Motor neuron (in vitro differentiated cells): Measurements from ENCODE around the gene STX2. TPM values are rescaled to one million over a fixed set of nuclear protein-coding genes. Genes with fewer than 3 reads are reported as not detected.

Experiments used
- ATAC-seq, 8 experiments: fragments of 200-7000 bp; cut with Tn5 transposase; replicated peaks in 6 of 8; 2 replicates each; pipeline ENCODE4 v1.8.0; 2021; ENCODE audit warnings: mild to moderate bottlenecking in 8 of 8, moderate library complexity in 8 of 8
- H3K27ac ChIP-seq, 2 donors: fragments of 250-450 bp; sonication (Bioruptor Pico); 2 replicates each; pipeline ENCODE4 v1.9.0; 2021; ENCODE audit warnings: antibody characterized with exemption in 2 of 2, mild to moderate bottlenecking in 2 of 2, moderate library complexity in 1 of 2
- H3K4me1 ChIP-seq, 2 donors: fragments of 250-450 bp; sonication (Bioruptor Pico); replicated peaks in 1 of 2; 2 replicates each; pipeline ENCODE4 v1.6.1; 2021; ENCODE audit warnings: antibody characterized with exemption in 2 of 2, mild to moderate bottlenecking in 2 of 2, moderate library complexity in 1 of 2
- H3K4me3 ChIP-seq, 5 donors: fragments of 250-450 bp; sonication (Bioruptor Pico); 2 replicates each; pipeline ENCODE4 v1.9.0; 2021; ENCODE audit warnings: antibody characterized with exemption in 5 of 5, mild to moderate bottlenecking in 5 of 5, moderate library complexity in 4 of 5
- WGBS, 10 experiments: fragments of 450-650 bp; shearing (Covaris generic); methylation state at CpG; one replicate each; pipeline ENCODE4 v1.0.0; 2022; 5-methylcytosine and 5-hydroxymethylcytosine counted together
- in situ Hi-C, 9 experiments: fragments of 400-800 bp; cut with MboI; loops; one replicate each; pipeline ENCODE4 v1.15.0; 2021; ENCODE audit warnings: low sequenced_read_pairs in 9 of 9, low pct_unique_long_range_greater_than_20kb in 2 of 9; ENCODE audit not compliant: unreplicated experiment in 9 of 9
- total RNA-seq, 8 experiments: library from RNA; unstranded; fragments of 300-600 nt; gene quantifications; 2 replicates each; pipeline versions ENCODE4 v1.2.3 to v1.2.4, GENCODE V29; 2022

Gene STX2
- total RNA-seq, 8 experiments from 2014 or later, result 12.7 to 25.5 (median 19.2) TPM

DNA sequence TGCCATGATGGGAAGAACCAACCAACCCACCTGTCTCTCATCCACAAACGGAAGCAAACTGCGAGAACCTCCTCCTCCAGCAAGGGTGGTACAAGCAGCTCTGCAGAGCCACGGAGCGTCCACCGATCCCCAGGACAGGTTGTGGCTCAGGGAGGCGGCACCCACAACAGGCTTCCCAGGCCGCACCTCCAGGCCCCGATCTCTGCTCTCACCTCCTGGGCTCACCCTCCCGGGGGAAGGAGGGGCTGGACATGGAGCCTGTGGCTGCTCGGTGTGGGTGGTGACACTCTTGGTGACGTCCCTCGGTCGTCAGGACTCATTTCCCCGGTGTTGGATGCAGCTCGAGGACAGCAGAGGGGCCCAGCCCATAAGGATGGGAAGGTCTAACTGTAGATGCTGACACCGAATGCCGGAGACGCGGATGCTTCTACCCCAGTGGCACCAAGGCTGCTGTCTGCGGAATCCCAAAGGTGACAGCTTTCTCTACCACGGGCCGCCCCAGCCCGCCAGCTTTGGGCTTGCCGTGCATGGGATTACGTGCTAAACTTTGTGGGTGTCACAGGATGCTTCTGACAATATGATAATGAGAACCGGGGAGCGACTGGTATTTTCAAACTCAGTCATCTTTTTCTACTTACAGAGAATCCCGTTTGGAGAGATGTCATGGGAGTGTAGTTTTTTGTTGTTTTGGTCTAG, 58.0 kb downstream of the STX2 start:
- H3K4me3 ChIP-seq, result no peak overlapping the region
- peaks cover 8% of the 10 kb centered on the region in 2 donors for H3K4me1 ChIP-seq
- H3K27ac ChIP-seq, result no peak overlapping the region
- in situ Hi-C loops, result no loop called here
- WGBS, 10 experiments, result 42 to 92% (median 86%) methylated on average over 2 to 14 of the region's 28 CpGs; no CpG with 5 or more reads in 2 of the 10 experiments
- ATAC-seq, result no peak

DNA sequence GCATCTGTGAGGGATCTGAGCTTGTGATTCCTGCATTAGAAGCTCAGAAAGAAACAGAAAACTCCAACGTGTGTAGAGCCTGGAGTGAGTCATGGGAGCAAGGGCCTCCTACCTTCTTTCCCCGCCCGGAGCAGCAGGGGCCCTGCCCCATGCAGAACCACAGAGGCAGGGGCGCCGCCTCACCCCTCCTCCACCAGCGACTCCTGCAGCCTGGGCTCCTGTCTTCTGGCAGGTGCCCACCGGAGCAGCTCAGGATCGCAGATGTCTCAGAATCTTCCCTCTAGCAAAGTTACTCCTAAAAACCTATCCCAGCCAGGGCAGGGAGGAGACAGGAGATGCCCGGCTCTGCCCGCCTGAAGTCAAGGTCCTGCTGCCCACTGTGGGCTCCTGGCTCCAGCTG, 58.7 kb downstream of the STX2 start:
- 17 to 100% (median 48%) methylated on average over 1 to 4 of the region's 10 CpGs; no CpG with 5 or more reads in 4 of the 10 experiments for WGBS, 10 experiments
- H3K4me1 ChIP-seq, result peaks cover 10 to 11% of the 10 kb centered on the region in 2 donors
- H3K4me3 ChIP-seq, result no peak overlapping the region
- no peak for ATAC-seq
- in situ Hi-C loops, result no loop called here
- no peak overlapping the region for H3K27ac ChIP-seq

DNA sequence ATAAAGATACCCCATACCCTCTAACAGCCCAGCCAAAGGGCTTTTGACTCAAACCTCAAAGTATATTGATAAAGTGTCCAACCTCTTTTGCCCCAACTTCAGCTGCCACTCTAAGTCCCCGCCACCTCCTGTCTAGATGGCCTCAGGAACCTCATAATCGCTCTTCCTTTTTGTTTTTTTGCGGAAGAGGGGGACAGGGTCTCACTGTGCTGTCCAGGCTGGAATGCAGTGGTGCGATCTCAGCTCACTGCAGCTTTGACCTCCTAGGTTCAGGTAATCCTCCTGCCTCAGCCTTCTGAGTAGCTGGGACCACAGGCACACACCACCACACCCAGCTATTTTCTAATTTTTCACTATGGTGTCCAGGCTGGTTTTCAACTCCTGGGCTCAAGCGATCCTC, 60.3 kb downstream of the STX2 start:
- 80 to 100% (median 85%) methylated on average over 1 to 5 of the region's 5 CpGs; no CpG with 5 or more reads in 4 of the 10 experiments for WGBS, 10 experiments
- no peak overlapping the region for H3K4me3 ChIP-seq
- in situ Hi-C loops, result no loop called here
- ATAC-seq, result no peak
- H3K27ac ChIP-seq, result no peak overlapping the region
- peaks cover 10 to 11% of the 10 kb centered on the region in 2 donors for H3K4me1 ChIP-seq

DNA sequence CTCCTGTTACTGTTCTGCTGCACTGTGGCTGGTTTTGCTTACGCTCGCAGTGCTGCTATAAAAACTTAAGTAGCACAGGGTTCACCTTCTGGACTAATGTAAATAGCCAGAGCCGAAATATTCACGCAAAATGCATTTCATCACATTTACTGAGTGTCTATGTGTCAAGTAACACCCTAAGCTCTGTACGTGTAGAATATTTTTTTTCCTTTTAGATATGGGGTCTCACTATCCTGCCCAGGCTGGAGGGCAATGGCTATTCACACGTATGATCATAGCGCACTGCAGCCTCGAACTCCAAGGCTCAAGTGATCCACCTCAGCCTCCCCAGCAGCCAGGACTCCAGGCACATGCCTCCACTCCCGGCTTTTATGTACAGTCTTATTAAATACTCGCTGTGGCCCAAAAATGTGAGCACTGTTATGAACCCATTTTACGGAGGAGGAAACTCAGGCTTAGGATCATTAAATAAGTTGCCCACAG, 62.2 kb downstream of the STX2 start:
- WGBS, 10 experiments, result 48 to 100% (median 90%) methylated on average over 1 to 9 of the region's 11 CpGs; no CpG with 5 or more reads in 2 of the 10 experiments
- ATAC-seq, result no peak
- Histone ChIP-seq H3K27ac (no peak overlapping the region), H3K4me3 (no peak overlapping the region), H3K4me1 (peaks cover 10 to 11% of the 10 kb centered on the region in 2 donors)
- in situ Hi-C loops, result no loop called here

DNA sequence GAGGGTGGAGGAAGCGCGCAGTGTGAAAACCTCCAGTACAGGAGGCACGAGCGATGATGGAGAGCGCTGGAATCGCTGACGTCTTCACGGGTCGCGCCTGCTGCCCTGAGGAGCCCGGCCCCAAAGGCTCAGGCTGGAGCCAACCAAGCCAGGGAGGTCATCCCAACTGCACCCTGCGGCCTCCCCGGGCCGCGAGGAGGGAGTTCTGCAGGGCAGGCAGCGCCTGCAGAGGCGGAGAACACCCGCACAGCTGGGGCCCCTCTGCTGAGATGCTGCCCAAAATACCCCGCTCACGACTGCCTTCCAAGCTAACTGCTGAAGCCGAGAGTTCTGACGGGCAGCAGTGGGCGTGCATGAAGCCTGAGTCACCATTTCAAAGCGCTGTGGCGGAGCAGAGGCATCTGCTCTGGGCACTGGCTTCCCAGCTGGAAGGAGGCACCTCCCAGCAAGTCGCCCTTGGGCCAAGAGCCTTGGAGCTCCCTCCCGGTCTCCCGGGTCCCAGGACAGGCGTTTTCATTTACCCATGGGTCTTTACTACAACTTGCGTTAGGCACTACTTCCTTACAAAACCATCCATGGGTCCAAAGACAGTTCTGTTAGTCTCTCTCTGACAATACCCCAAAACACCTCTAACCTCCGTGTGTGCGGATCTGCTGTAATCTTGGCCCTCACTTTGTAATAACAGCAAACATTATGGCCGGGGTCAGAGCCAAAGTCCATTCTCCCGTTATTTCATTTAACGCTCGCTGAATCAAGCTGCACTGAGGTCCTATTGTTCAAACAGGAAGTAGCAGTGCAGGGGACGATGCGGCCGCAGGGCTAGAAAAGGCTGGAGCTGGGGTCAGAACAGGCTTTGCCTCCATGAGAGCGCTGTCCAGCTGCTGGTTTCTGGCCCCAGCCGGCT, 62.8 kb downstream of the STX2 start:
- ATAC-seq, result peak; percentile 91 to 96 (median 94)
- Histone ChIP-seq H3K4me1 (peaks cover 10 to 11% of the 10 kb centered on the region in 2 donors), H3K4me3 (no peak overlapping the region), H3K27ac (no peak overlapping the region)
- in situ Hi-C loops, result no loop called here
- 0 to 80% (median 17%) methylated on average over 2 to 24 of the region's 41 CpGs; no CpG with 5 or more reads in 2 of the 10 experiments for WGBS, 10 experiments

DNA sequence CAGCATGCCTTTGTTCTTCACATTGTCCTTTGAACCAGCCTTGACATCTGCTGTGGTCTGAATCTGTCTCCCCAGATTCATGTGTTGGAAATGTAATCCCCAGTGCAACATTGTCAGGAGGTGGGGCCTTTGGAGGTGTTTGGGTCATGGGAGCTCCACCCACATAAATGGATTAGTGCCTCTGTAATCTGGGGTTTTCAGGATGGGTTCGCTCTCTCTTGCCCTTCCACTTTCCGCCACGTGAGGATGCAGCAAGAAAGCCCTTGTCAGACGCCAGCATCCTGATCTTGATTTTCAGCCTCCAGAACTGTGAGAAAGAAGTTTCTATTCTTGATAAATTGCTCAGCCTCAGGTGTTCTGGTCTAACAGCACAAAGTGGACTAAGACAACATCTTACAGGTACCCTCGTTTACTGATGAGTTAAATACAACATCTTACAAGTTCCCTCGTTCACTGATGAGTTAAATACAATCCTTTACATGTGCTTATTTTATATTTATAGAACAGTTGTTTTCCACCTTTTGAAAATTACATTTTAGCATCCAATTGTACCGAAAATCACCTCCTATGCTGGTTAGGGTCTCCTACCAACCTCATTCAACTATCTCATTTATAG, 68.5 kb downstream of the STX2 start:
- in situ Hi-C loops, result no loop called here
- whole genome bisulfite sequencing, 10 experiments, result 21 to 83% (median 70%) methylated on average over 1 to 7 of the region's 7 CpGs; no CpG with 5 or more reads in 2 of the 10 experiments
- no peak for ATAC-seq
- Histone ChIP-seq H3K27ac (no peak overlapping the region), H3K4me3 (no peak overlapping the region), H3K4me1 (peaks cover 0 to 6% of the 10 kb centered on the region in 2 donors)

DNA sequence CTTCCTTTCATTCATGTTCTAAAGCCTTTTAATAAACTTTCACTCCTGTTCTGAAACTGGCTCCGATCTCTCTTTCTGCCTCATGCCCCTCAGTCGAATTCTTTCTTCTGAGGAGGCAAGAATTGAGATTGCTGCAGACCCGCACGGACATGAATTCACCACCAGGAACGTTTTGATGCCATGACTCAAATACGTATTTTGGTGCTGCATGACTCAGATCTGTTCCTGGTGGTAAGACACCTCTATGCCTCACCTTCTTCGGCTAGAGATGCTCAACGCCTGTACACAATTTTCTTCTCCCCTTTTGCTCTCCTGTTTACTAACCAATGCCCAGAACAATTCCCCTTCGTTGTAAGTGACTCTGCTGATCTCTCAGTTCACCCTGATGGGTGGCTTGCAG, 70.9 kb downstream of the STX2 start:
- H3K27ac ChIP-seq, result no peak overlapping the region
- H3K4me1 ChIP-seq, result peaks cover 0 to 6% of the 10 kb centered on the region in 2 donors
- WGBS, 10 experiments, result 20 to 78% (median 63%) methylated on average over 1 to 9 of the region's 9 CpGs; no CpG with 5 or more reads in 1 of the 10 experiments
- in situ Hi-C loops, result no loop called here
- no peak for ATAC-seq
- no peak overlapping the region for H3K4me3 ChIP-seq

DNA sequence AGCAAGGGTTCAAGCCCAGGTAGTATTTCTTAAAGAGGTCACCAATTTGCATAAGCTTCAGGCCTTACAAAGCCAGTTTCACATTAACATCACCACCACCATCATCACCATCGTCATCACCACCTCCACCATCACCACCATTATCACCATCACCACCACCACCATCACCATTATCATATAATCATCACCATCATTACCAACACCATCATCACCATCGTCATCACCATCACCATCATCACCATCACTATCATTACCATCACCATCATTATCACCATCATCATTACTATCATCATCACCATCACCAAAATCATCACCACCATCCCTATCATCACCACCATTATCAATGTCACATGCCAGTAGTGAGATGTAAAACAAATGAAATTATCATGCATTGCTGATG, 72.6 kb downstream of the STX2 start:
- in situ Hi-C loops, result no loop called here
- H3K4me1 ChIP-seq, result peaks cover 0 to 6% of the 10 kb centered on the region in 2 donors
- WGBS, 10 experiments, result 33 to 100% (median 54%) methylated on average over 1 to 2 of the region's 2 CpGs; no CpG with 5 or more reads in 2 of the 10 experiments

DNA sequence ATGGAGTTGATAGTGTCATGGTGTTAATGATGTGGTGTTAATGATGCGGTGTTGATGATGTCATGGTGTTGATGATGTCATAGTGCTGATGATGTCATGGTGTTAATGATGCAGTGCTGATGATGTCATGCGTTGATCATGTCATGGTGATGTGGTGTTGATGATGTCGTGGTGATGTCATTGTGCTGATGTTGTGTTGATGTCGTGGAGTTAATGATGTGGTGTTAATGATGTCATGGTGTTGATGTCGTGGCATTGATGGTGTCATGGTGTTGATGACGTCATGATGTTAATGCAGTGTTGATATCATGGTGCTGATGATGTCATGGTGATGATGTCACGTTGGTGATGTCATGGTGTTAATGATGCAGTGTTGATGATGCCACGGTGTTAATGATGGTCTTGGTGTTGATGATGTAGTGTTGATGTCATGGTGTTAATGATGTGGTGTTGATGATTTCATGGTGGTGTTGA, 73.8 kb downstream of the STX2 start:
- H3K27ac ChIP-seq, result no peak overlapping the region
- in situ Hi-C loops, result no loop called here
- no peak for ATAC-seq
- H3K4me3 ChIP-seq, result no peak overlapping the region
- H3K4me1 ChIP-seq, result peaks cover 0 to 2% of the 10 kb centered on the region in 2 donors
- 40 to 100% (median 79%) methylated on average over 1 to 7 of the region's 8 CpGs; no CpG with 5 or more reads in 1 of the 10 experiments for WGBS, 10 experiments

More for the DNA sequence above, 72.6 kb downstream of the STX2 start:
- Histone ChIP-seq H3K27ac (no peak overlapping the region), H3K4me3 (no peak overlapping the region)
- no peak for ATAC-seq

DNA sequence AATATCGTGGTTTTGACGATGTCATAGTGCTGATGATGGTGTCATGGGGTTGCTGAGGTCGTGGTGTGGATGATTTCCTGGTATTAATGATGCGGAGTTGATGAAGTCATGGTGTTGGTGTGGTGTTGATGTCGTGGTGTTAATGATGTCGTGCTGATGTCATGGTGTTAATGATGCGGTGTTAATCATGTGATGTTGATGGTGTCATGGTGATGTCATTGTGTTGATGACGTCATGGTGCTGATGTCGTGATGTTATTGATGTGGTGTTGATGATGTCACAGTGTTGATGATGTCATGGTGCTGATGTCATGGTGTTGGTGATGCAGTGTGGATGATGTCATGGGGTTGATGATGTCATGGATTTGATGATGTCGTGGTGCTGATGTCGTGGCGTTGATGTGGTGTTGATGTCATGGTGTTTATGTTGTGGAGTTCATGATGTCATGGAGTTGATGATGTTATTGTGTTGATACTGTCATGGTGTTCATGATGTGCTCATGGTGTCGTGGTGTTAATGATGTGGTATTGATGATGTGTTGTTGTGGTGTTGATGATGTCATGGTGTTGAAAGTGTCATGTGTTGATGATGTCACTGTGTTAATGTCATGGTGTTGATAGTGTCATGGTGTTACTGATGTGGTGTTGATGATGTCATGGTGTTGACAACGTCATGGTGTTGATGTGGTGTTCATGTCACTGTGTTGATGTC, 74.4 kb downstream of the STX2 start:
- in situ Hi-C loops, result no loop called here
- Histone ChIP-seq H3K4me1 (no peaks in the 10 kb centered on the region), H3K27ac (no peak overlapping the region), H3K4me3 (no peak overlapping the region)
- ATAC-seq, result peak in 1 of 8 experiments; percentile 12
- WGBS, 10 experiments, result 69 to 96% (median 87%) methylated on average over 3 to 11 of the region's 14 CpGs; no CpG with 5 or more reads in 1 of the 10 experiments

DNA sequence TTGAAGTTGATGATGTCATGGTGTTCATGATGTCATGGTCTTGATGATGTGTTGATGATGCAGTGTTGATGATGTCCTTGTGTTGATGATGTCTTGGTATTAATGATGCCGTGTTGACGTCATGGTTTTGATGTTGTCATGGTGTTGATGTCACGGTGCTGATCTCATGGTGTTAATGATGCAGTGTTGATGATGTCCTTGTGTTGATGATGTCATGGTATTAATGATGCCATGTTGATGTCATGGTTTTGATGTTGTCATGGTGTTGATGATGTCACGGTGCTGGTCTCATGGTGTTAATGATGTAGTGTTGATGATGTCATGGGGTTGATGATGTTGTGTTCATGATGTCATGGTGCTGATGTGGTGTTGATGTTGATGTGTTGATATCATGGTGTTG, 75.0 kb downstream of the STX2 start:
- Histone ChIP-seq H3K4me3 (no peak overlapping the region), H3K27ac (no peak overlapping the region), H3K4me1 (no peaks in the 10 kb centered on the region)
- 86 to 100% (median 98%) methylated on average over 1 to 4 of the region's 4 CpGs; no CpG with 5 or more reads in 4 of the 10 experiments for WGBS, 10 experiments
- in situ Hi-C loops, result no loop called here
- no peak for ATAC-seq

DNA sequence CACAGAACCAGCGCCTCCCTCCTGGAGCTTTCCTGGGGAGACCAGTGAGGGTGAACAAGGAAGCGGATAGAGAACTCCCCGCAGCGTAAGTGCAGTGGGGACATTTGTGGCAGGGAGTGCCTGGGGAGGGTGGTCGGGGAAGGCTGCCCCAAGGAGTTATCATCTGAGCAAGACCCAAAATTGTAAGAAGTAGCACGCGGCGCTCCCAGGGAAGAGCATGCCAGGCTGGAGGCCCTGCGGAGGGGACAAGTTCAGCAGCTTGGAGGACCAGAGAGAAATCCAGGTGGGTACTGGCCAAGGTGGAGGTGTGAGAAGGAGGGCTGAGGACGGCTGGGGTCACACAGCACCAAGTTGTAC, 76.8 kb downstream of the STX2 start:
- no peak for ATAC-seq
- Histone ChIP-seq H3K4me1 (no peaks in the 10 kb centered on the region), H3K27ac (no peak overlapping the region), H3K4me3 (no peak overlapping the region)
- WGBS, 10 experiments, result 40 to 80% (median 73%) methylated on average over 1 to 7 of the region's 10 CpGs; no CpG with 5 or more reads in 6 of the 10 experiments
- in situ Hi-C loops, result no loop called here
